Neural cell (in vitro differentiated cells): ENCODE measurements around the gene IDI2. TPM values are rescaled to one million over a fixed set of nuclear protein-coding genes. Genes with fewer than 3 reads are reported as not detected.

Experiments
- H2AFZ ChIP-seq: fragments of 200-600, 300-800 bp; sonication (generic), shearing (Covaris generic); 2 replicates; pipeline ENCODE4 v1.6.0; 2014; ENCODE audit warnings: low read depth, mild to moderate bottlenecking, antibody characterized with exemption, low read length, moderate library complexity
- H3F3A ChIP-seq: fragments of 200-600 bp; shearing (Covaris generic); 2 replicates; pipeline ENCODE4 v1.6.1; 2016; ENCODE audit warnings: mild to moderate bottlenecking, moderate library complexity, mixed read lengths, antibody characterized with exemption, low read length; ENCODE audit not compliant: insufficient read depth, poor library complexity, severe bottlenecking
- H3K27ac ChIP-seq: fragments of 200-600, 300-800 bp; sonication (generic), shearing (Covaris generic); 2 replicates; pipeline ENCODE4 v1.5.1; 2014; ENCODE audit warnings: mild to moderate bottlenecking, low read length, moderate library complexity
- H3K27me3 ChIP-seq: fragments of 300-800, 200-600 bp; sonication (generic), shearing (Covaris generic); 2 replicates; pipeline ENCODE4 v1.6.0; 2014; ENCODE audit warnings: mild to moderate bottlenecking, low read depth, low read length, moderate library complexity; ENCODE audit not compliant: insufficient read depth
- H3K36me3 ChIP-seq: fragments of 300-800, 200-600 bp; sonication (generic), shearing (Covaris generic); 2 replicates; pipeline ENCODE4 v1.5.1; 2014; ENCODE audit warnings: mild to moderate bottlenecking, antibody characterized with exemption, low read length, moderate library complexity; ENCODE audit not compliant: insufficient read depth
- H3K4me2 ChIP-seq: fragments of 300-800, 200-600 bp; sonication (generic), shearing (Covaris generic); 2 replicates; pipeline ENCODE4 v1.6.0; 2014; ENCODE audit warnings: mild to moderate bottlenecking, low read length
- H3K4me3 ChIP-seq: fragments of 300-800, 200-600 bp; sonication (generic), shearing (Covaris generic); 2 replicates; pipeline ENCODE4 v1.5.1; 2014; ENCODE audit warnings: mild to moderate bottlenecking, low read length, moderate library complexity
- H3K79me2 ChIP-seq: fragments of 200-600 bp; shearing (Covaris generic); replicated peaks from 2 replicates; pipeline ENCODE4 v1.6.0; 2014; ENCODE audit warnings: mild to moderate bottlenecking, low read length, moderate library complexity; ENCODE audit not compliant: insufficient read depth
- H3K9ac ChIP-seq: fragments of 300-800, 200-600 bp; sonication (generic), shearing (Covaris generic); 2 replicates; pipeline ENCODE4 v1.6.1; 2016; ENCODE audit warnings: mild to moderate bottlenecking, low read length, mixed read lengths
- H3K9me2 ChIP-seq: fragments of 200-600 bp; shearing (Covaris generic); 2 replicates; pipeline ENCODE4 v1.6.1; 2016; ENCODE audit warnings: mild to moderate bottlenecking, low read length, mixed read lengths; ENCODE audit not compliant: insufficient read depth
- H3K9me3 ChIP-seq: fragments of 200-600, 300-800 bp; sonication (generic), shearing (Covaris generic); 2 replicates; pipeline ENCODE4 v1.6.1; 2016; ENCODE audit warnings: mild to moderate bottlenecking, mixed run types, low read length, moderate library complexity, mixed read lengths
- H4K20me1 ChIP-seq: fragments of 200-600 bp; shearing (Covaris generic); 2 replicates; pipeline ENCODE4 v1.6.1; 2016; ENCODE audit warnings: mild to moderate bottlenecking, mixed run types; ENCODE audit not compliant: insufficient read depth
- CTCF ChIP-seq: fragments of 450-650 bp; IDR thresholded peaks from 2 replicates; pipeline ENCODE4 v1.5.1; 2014; ENCODE audit warnings: antibody characterized with exemption, mild to moderate bottlenecking, moderate library complexity; ENCODE audit not compliant: poor library complexity, severe bottlenecking
- EP300 ChIP-seq: fragments of 450-650 bp; conservative IDR thresholded peaks from 2 replicates; pipeline ENCODE4 v1.6.1; 2014; ENCODE audit warnings: antibody characterized with exemption, mild to moderate bottlenecking, moderate library complexity; ENCODE audit not compliant: poor library complexity, severe bottlenecking
- EZH2 ChIP-seq: fragments of 200-600, 300-800 bp; shearing (Covaris generic), sonication (generic); IDR thresholded peaks from 2 replicates; pipeline ENCODE4 v1.6.1; 2014; ENCODE audit warnings: antibody characterized with exemption, low read length, borderline replicate concordance, mild to moderate bottlenecking; ENCODE audit not compliant: insufficient read depth, poor library complexity, severe bottlenecking
- MXI1 ChIP-seq: fragments of 450-650 bp; conservative IDR thresholded peaks from 2 replicates; pipeline ENCODE4 v1.6.1; 2014; ENCODE audit warnings: antibody characterized with exemption, mild to moderate bottlenecking; ENCODE audit not compliant: poor library complexity, severe bottlenecking
- POLR2AphosphoS5 ChIP-seq: IDR thresholded peaks from 2 replicates; pipeline ENCODE4 v1.6.1; 2012
- RAD21 ChIP-seq: fragments of 450-650 bp; conservative IDR thresholded peaks from 2 replicates; pipeline ENCODE4 v1.6.1; 2014; ENCODE audit warnings: antibody characterized with exemption, mild to moderate bottlenecking, moderate library complexity
- REST ChIP-seq: IDR thresholded peaks from 2 replicates; pipeline ENCODE4 v1.6.1; 2012; ENCODE audit warnings: borderline replicate concordance
- SMC3 ChIP-seq: fragments of 450-650 bp; conservative IDR thresholded peaks from 2 replicates; pipeline ENCODE4 v1.6.1; 2014; ENCODE audit warnings: antibody characterized with exemption, mild to moderate bottlenecking, moderate library complexity; ENCODE audit not compliant: poor library complexity
- TAF1 ChIP-seq: IDR thresholded peaks from 2 replicates; pipeline ENCODE4 v1.6.1; 2012; ENCODE audit warnings: low read depth
- polyA plus RNA-seq: library from polyadenylated mRNA; depleted of rRNA; stranded (reverse); fragments of >200 nt; gene quantifications from 2 replicates; pipeline ENCODE4 v1.2.3, GENCODE V29; 2014

Gene IDI2
- polyA plus RNA-seq, 1 donor from 2014 or later: 0.24 TPM

GRCh38 chr10:971150-971542 lies 54.5 kb downstream of the IDI2 start:
- Histone ChIP-seq H3K9ac (no peak overlapping the region), H3K4me3 (no peak overlapping the region), H4K20me1 (no peaks in the 10 kb centered on the region), H3K79me2 (no peaks in the 10 kb centered on the region), H3K27me3 (no peaks in the 10 kb centered on the region), H3K36me3 (no peaks in the 10 kb centered on the region), H3K27ac (no peak overlapping the region), H3K9me2 (no peaks in the 10 kb centered on the region), H2AFZ (no peak overlapping the region), H3F3A (no peaks in the 10 kb centered on the region), H3K9me3 (no peaks in the 10 kb centered on the region), H3K4me2 (no peak overlapping the region)
- TF ChIP-seq TAF1 (no peak), POLR2AphosphoS5 (no peak), MXI1 (no peak), SMC3 (no peak), CTCF (no peak), RAD21 (no peak), EZH2 (no peak), EP300 (no peak), REST (no peak)

GRCh38 chr10:970311-971149 lies 55.1 kb downstream of the IDI2 start:
- no peak overlapping the region for H3K4me3 ChIP-seq
- no peaks in the 10 kb centered on the region for H3K79me2 ChIP-seq
- H3K36me3 ChIP-seq: no peaks in the 10 kb centered on the region
- H3K27me3 ChIP-seq: no peaks in the 10 kb centered on the region
- no peaks in the 10 kb centered on the region for H3K9me3 ChIP-seq
- H2AFZ ChIP-seq: no peak overlapping the region
- H3F3A ChIP-seq: no peaks in the 10 kb centered on the region
- TF ChIP-seq EZH2: no peak
- TF ChIP-seq TAF1: no peak
- no peak for TF ChIP-seq RAD21
- no peak for TF ChIP-seq REST
- TF ChIP-seq SMC3: no peak
- TF ChIP-seq EP300: no peak
- no peak for TF ChIP-seq CTCF
- TF ChIP-seq POLR2AphosphoS5: no peak
- TF ChIP-seq MXI1: no peak
- H4K20me1 ChIP-seq: no peaks in the 10 kb centered on the region
- H3K27ac ChIP-seq: no peak overlapping the region
- no peak overlapping the region for H3K9ac ChIP-seq
- H3K9me2 ChIP-seq: no peaks in the 10 kb centered on the region
- H3K4me2 ChIP-seq: no peak overlapping the region
